ENCODE measurements around the gene ZMYND12. TPM values are rescaled to one million over a fixed set of nuclear protein-coding genes. Genes with fewer than 3 reads are reported as not detected.

ZMYND12 gene
- total RNA-seq, 1 experiment from 2014 or later = 1.7 TPM

- POLR2A ChIA-PET (ENCODE audit: unreplicated experiment) = no interaction called here
These were observed 20.8 kb upstream of the ZMYND12 start for GRCh38 chr1:42476605-42477004.

GRCh38 chr1:42469727-42470126, 13.9 kb upstream of the ZMYND12 start:
- no peak overlapping the region for H3K4me3 ChIP-seq
- no peak overlapping the region for H2AFZ ChIP-seq
- H3F3A ChIP-seq (ENCODE audit: insufficient read depth, low read depth) = no peaks in the 10 kb centered on the region
- H3K79me2 ChIP-seq (ENCODE audit: low read depth) = no peaks in the 10 kb centered on the region
- no peaks in the 10 kb centered on the region for H3K36me3 ChIP-seq (ENCODE audit: low read depth)
- H3K9me3 ChIP-seq (ENCODE audit: insufficient read depth, low read depth) = no peaks in the 10 kb centered on the region
- POLR2A ChIA-PET (ENCODE audit: unreplicated experiment) = no interaction called here
- no peak for DNase-seq
- H3K4me2 ChIP-seq = no peak overlapping the region
- no peaks in the 10 kb centered on the region for H3K9me2 ChIP-seq (ENCODE audit: insufficient read depth)
- H4K20me1 ChIP-seq (ENCODE audit: insufficient read depth) = no peaks in the 10 kb centered on the region
- CTCF ChIA-PET = no interaction called here
- H3K27ac ChIP-seq = no peak overlapping the region
- no TSS peak for BruUV-seq (replicated peaks)
- intact Hi-C loops (cut with micrococcal nuclease; ENCODE audit: unreplicated experiment) = no loop called here
- no peaks in the 10 kb centered on the region for H3K27me3 ChIP-seq (ENCODE audit: insufficient read depth, low read depth)
- TF ChIP-seq EZH2 (IDR thresholded peaks at IDR 0.05; ENCODE audit: low read depth) = no peak
- TF ChIP-seq CTCF (conservative IDR thresholded peaks at IDR 0.05) = no peak
- no peaks in the 10 kb centered on the region for H3K4me1 ChIP-seq (replicated peaks; ENCODE audit: insufficient read depth)

More at GRCh38 chr1:42476605-42477004, 20.8 kb upstream of the ZMYND12 start:
- no peaks in the 10 kb centered on the region for H3K27me3 ChIP-seq (ENCODE audit: insufficient read depth, low read depth)
- no peaks in the 10 kb centered on the region for H3K36me3 ChIP-seq (ENCODE audit: low read depth)
- no peaks in the 10 kb centered on the region for H3K9me3 ChIP-seq (ENCODE audit: insufficient read depth, low read depth)
- no peak overlapping the region for H2AFZ ChIP-seq
- no peak overlapping the region for H3K4me2 ChIP-seq
- no peaks in the 10 kb centered on the region for H3F3A ChIP-seq (ENCODE audit: insufficient read depth, low read depth)
- H3K9me2 ChIP-seq (ENCODE audit: insufficient read depth) = no peaks in the 10 kb centered on the region
- no TSS peak for BruUV-seq (replicated peaks)
- H3K4me3 ChIP-seq = no peak overlapping the region
- H3K79me2 ChIP-seq (ENCODE audit: low read depth) = no peaks in the 10 kb centered on the region
- TF ChIP-seq EZH2 (IDR thresholded peaks at IDR 0.05; ENCODE audit: low read depth) (no peak), CTCF (conservative IDR thresholded peaks at IDR 0.05) (no peak)
- no peaks in the 10 kb centered on the region for H3K4me1 ChIP-seq (replicated peaks; ENCODE audit: insufficient read depth)
- DNase-seq = no peak
- no peaks in the 10 kb centered on the region for H4K20me1 ChIP-seq (ENCODE audit: insufficient read depth)
- CTCF ChIA-PET = no interaction called here
- H3K27ac ChIP-seq = no peak overlapping the region
- intact Hi-C loops (cut with micrococcal nuclease; ENCODE audit: unreplicated experiment) = no loop called here

DNA sequence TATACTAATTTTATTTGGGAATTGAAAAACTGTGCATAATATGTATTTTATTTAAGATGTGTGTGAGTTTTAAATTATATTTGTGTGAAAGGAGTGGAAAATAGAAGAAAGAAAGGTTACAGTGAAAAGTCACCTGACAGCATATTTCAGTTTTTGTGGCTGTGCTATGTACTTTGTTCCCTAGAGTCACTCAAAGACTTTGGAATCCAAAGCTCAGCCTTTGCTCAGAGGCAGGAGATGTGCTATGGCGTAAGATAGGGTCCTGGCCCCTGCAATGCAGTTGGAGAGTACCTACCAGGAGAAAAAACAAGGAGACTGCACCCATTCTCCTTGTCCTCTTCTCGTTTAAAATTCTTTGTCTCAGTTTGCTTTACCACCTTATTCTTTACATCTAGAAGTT, 10.2 kb upstream of the ZMYND12 start:
- intact Hi-C loops (cut with micrococcal nuclease; ENCODE audit: unreplicated experiment) = no loop called here
- BruUV-seq (replicated peaks) = no TSS peak
- POLR2A ChIA-PET (ENCODE audit: unreplicated experiment) = no interaction called here
- Histone ChIP-seq H3K4me1 (replicated peaks; ENCODE audit: insufficient read depth) (peaks cover 18% of the 10 kb centered on the region), H3F3A (ENCODE audit: insufficient read depth, low read depth) (peaks cover 12% of the 10 kb centered on the region), H3K4me3 (no peak overlapping the region), H3K9me3 (ENCODE audit: insufficient read depth, low read depth) (no peaks in the 10 kb centered on the region), H3K27ac (no peak overlapping the region), H3K27me3 (ENCODE audit: insufficient read depth, low read depth) (no peaks in the 10 kb centered on the region), H3K79me2 (ENCODE audit: low read depth) (no peaks in the 10 kb centered on the region), H3K9me2 (ENCODE audit: insufficient read depth) (no peaks in the 10 kb centered on the region), H3K36me3 (ENCODE audit: low read depth) (no peaks in the 10 kb centered on the region), H2AFZ (no peak overlapping the region), H4K20me1 (ENCODE audit: insufficient read depth) (no peaks in the 10 kb centered on the region), H3K4me2 (no peak overlapping the region)
- no peak for DNase-seq
- CTCF ChIA-PET = no interaction called here
- no peak for TF ChIP-seq EZH2 (IDR thresholded peaks at IDR 0.05; ENCODE audit: low read depth)
- no peak for TF ChIP-seq CTCF (conservative IDR thresholded peaks at IDR 0.05)

Measured in PC-9 (cell line).